ENCODE results near the gene RSBN1L.
A peak's percentile ranks its signal among the peaks of the same experiment; 100 is the strongest.
"Not testable (repeated sequence)": the region's sequence is repeated elsewhere in the genome, so short reads cannot be mapped to it uniquely, and the experiment has no call there.

RSBN1L gene

GRCh38 chr7:77690289-77690688 is 6.0 kb upstream of the RSBN1L start:
- no peak for DNase-seq

GRCh38 chr7:77691892-77692491 is 4.3 kb upstream of the RSBN1L start:
- no peak for DNase-seq

- DNase-seq = no peak
Observed at GRCh38 chr7:77693830-77694583, 2.3 kb upstream of the RSBN1L start.

- peak; percentile 67 for DNase-seq
Observed at GRCh38 chr7:77696643-77697534, 630 bp downstream of the RSBN1L start.

- no peak for DNase-seq
Observed at GRCh38 chr7:77697535-77697831, 1.2 kb downstream of the RSBN1L start.

- no peak for DNase-seq
Observed at GRCh38 chr7:77698042-77698625, 1.9 kb downstream of the RSBN1L start.

GRCh38 chr7:77699056-77699455 is 2.8 kb downstream of the RSBN1L start:
- no peak for DNase-seq

GRCh38 chr7:77702513-77702912 is 6.3 kb downstream of the RSBN1L start:
- DNase-seq = no peak

- no peak for DNase-seq
Observed at GRCh38 chr7:77702968-77703472, 6.8 kb downstream of the RSBN1L start.

- DNase-seq = not testable (repeated sequence)
Observed at GRCh38 chr7:77703669-77704068, 7.4 kb downstream of the RSBN1L start.

GRCh38 chr7:77707504-77707992 is 11.3 kb downstream of the RSBN1L start:
- DNase-seq = no peak

GRCh38 chr7:77710067-77710466 is 13.8 kb downstream of the RSBN1L start:
- DNase-seq = no peak

- DNase-seq = no peak
Observed at GRCh38 chr7:77710861-77711260, 14.6 kb downstream of the RSBN1L start.

GRCh38 chr7:77714195-77714594 is 17.9 kb downstream of the RSBN1L start:
- DNase-seq = no peak

- DNase-seq = not testable (repeated sequence)
Observed at GRCh38 chr7:77714931-77715330, 18.7 kb downstream of the RSBN1L start.

- DNase-seq = no peak
Observed at GRCh38 chr7:77716804-77717203, 20.5 kb downstream of the RSBN1L start.

GRCh38 chr7:77717566-77717965 is 21.3 kb downstream of the RSBN1L start:
- not testable (repeated sequence) for DNase-seq

- DNase-seq = no peak
Observed at GRCh38 chr7:77727527-77727926, 31.3 kb downstream of the RSBN1L start.

- DNase-seq = no peak
Observed at GRCh38 chr7:77727936-77728701, 31.9 kb downstream of the RSBN1L start.

GRCh38 chr7:77729574-77730348 is 33.5 kb downstream of the RSBN1L start:
- no peak for DNase-seq

- no peak for DNase-seq
Observed at GRCh38 chr7:77731716-77732115, 35.5 kb downstream of the RSBN1L start.

All from activated CD8-positive, alpha-beta memory T cell treated with anti-CD3 and anti-CD28 coated beads, Interleukin-2, amount 50 U/mL, for 4 hours (primary cell).